GM21786 (cell line): ENCODE results near the gene PALS1.
"Not testable (repeated sequence)": the region's sequence is repeated elsewhere in the genome, so short reads cannot be mapped to it uniquely, and the experiment has no call there.

Source experiments
- ATAC-seq: cut with Tn5 transposase; IDR thresholded peaks from one replicate; pipeline ENCODE4 v1.9.1; 2021; ENCODE audit not compliant: unreplicated experiment

Gene PALS1

GRCh38 chr14:67253076-67253635 is 11.9 kb downstream of the PALS1 start:
- no peak for ATAC-seq

- ATAC-seq: no peak
These were observed 16.7 kb downstream of the PALS1 start for GRCh38 chr14:67257906-67258305.

GRCh38 chr14:67260965-67261364 is 19.7 kb downstream of the PALS1 start:
- ATAC-seq: no peak

- ATAC-seq: no peak
These were observed 22.4 kb downstream of the PALS1 start for GRCh38 chr14:67263499-67264149.

GRCh38 chr14:67265131-67265530 is 23.9 kb downstream of the PALS1 start:
- no peak for ATAC-seq

- no peak for ATAC-seq
These were observed 26.5 kb downstream of the PALS1 start for GRCh38 chr14:67267576-67268328.

- no peak for ATAC-seq
These were observed 27.4 kb downstream of the PALS1 start for GRCh38 chr14:67268426-67269150.

- ATAC-seq: no peak
These were observed 28.2 kb downstream of the PALS1 start for GRCh38 chr14:67269298-67270060.

- ATAC-seq: no peak
These were observed 29.0 kb downstream of the PALS1 start for GRCh38 chr14:67270145-67270753.

- no peak for ATAC-seq
These were observed 29.7 kb downstream of the PALS1 start for GRCh38 chr14:67270933-67271332.

GRCh38 chr14:67273281-67273680 is 32.0 kb downstream of the PALS1 start:
- not testable (repeated sequence) for ATAC-seq

- ATAC-seq: no peak
These were observed 34.9 kb downstream of the PALS1 start for GRCh38 chr14:67276131-67276530.

- ATAC-seq: no peak
These were observed 39.3 kb downstream of the PALS1 start for GRCh38 chr14:67280506-67280905.

- ATAC-seq: no peak
These were observed 44.7 kb downstream of the PALS1 start for GRCh38 chr14:67285876-67286452.
